ENCODE results near the gene ICAM4.

Gene ICAM4

GRCh38 chr19:10291554-10292205, 4.9 kb downstream of the ICAM4 start:
- no peak for DNase-seq

GRCh38 chr19:10292206-10292788, 5.5 kb downstream of the ICAM4 start:
- peak; percentile 95 for DNase-seq

GRCh38 chr19:10292789-10293636, 6.3 kb downstream of the ICAM4 start:
- peak; percentile 55 for DNase-seq

GRCh38 chr19:10293637-10294367, 7.0 kb downstream of the ICAM4 start:
- DNase-seq: no peak

- DNase-seq: no peak
These were observed 7.6 kb downstream of the ICAM4 start for GRCh38 chr19:10294368-10294697.

- peak; percentile 79 for DNase-seq
These were observed 8.6 kb downstream of the ICAM4 start for GRCh38 chr19:10295305-10295846.

GRCh38 chr19:10295847-10296591, 9.3 kb downstream of the ICAM4 start:
- peak; percentile 37 for DNase-seq

- DNase-seq: peak; percentile 95
These were observed 13.0 kb downstream of the ICAM4 start for GRCh38 chr19:10299545-10300458.

- DNase-seq: no peak
These were observed 18.5 kb downstream of the ICAM4 start for GRCh38 chr19:10305139-10305806.

GRCh38 chr19:10306327-10306726, 19.6 kb downstream of the ICAM4 start:
- no peak for DNase-seq

GRCh38 chr19:10309423-10309822, 22.7 kb downstream of the ICAM4 start, which contains the start of gene ZGLP1:
Gene ZGLP1, minus strand, starts transcription at chr19:10309815.
- DNase-seq: no peak

GRCh38 chr19:10315335-10316214, 28.8 kb downstream of the ICAM4 start, which contains the start of gene FDX2:
Gene FDX2, minus strand, starts transcription at chr19:10316015. Its CDS starts 19 bp downstream, at chr19:10315996.
- peak; percentile 90 for DNase-seq

GRCh38 chr19:10316229-10317044, 29.7 kb downstream of the ICAM4 start:
- DNase-seq: peak; percentile 82

- DNase-seq: no peak
These were observed 30.5 kb downstream of the ICAM4 start for GRCh38 chr19:10317045-10317856.

- DNase-seq: no peak
These were observed 31.2 kb downstream of the ICAM4 start for GRCh38 chr19:10317857-10318462.

- DNase-seq: no peak
These were observed 32.3 kb downstream of the ICAM4 start for GRCh38 chr19:10318807-10319682.
